Adrenal gland (tissue), 12 donors: ENCODE measurements around the gene TMEM150A. TPM values are rescaled to one million over a fixed set of nuclear protein-coding genes. Genes with fewer than 3 reads are reported as not detected.
"Not testable (repeated sequence)": the region's sequence is repeated elsewhere in the genome, so short reads cannot be mapped to it uniquely, and the experiment has no call there.

Source experiments
- DNase-seq, 7 donors: peaks; one replicate each; pipeline ENCODE4 v3.0.0-alpha.2; 2019 to 2020
- H3K27ac ChIP-seq, 5 donors: fragments of 200-600 bp; sonication (generic) in 4 of 5; 1 replicate in 3 of 5; 2 replicates in 2 of 5; pipeline versions ENCODE4 v1.5.1 to v1.8.0; 2016 to 2020; ENCODE audit warnings: mild to moderate bottlenecking in 1 of 5
- H3K27me3 ChIP-seq: fragments of 200-600 bp; 2 replicates; pipeline ENCODE4 v1.8.0; 2021
- H3K36me3 ChIP-seq, 2 donors: fragments of 200-600 bp; replicated peaks in 1 of 2; 1 replicate in 1 of 2; 2 replicates in 1 of 2; pipeline versions ENCODE4 v1.5.1 to v1.8.0; 2018 to 2022
- H3K4me1 ChIP-seq, 2 donors: fragments of 200-600 bp; replicated peaks in 1 of 2; 1 replicate in 1 of 2; 2 replicates in 1 of 2; pipeline versions ENCODE4 v1.5.1 to v1.8.0; 2018 to 2021
- H3K4me3 ChIP-seq, 4 donors: fragments of 200-600 bp; sonication (generic) in 3 of 4; one replicate each; pipeline ENCODE4 v1.5.1; 2016 to 2018
- H3K9me3 ChIP-seq, 3 donors: fragments of 200-600 bp; sonication (generic) in 1 of 3; replicated peaks in 1 of 3; 1 replicate in 2 of 3; 2 replicates in 1 of 3; pipeline versions ENCODE4 v1.5.1 to v1.8.0; 2016 to 2021
- CTCF ChIP-seq, 6 experiments: fragments of 450-650 bp in 4 of 6; fragments of 200-600 bp in 2 of 6; sonication (generic) in 1 of 6; IDR thresholded peaks; 1 replicate in 5 of 6; 2 replicates in 1 of 6; pipeline versions ENCODE4 v1.5.1 to v1.8.0; 2016 to 2021; ENCODE audit warnings: antibody characterized with exemption in 6 of 6, mild to moderate bottlenecking in 2 of 6, moderate library complexity in 1 of 6
- POLR2A ChIP-seq, 2 donors: fragments of 450-650 bp; IDR thresholded peaks; one replicate each; pipeline ENCODE4 v1.6.1; 2017; ENCODE audit warnings: antibody characterized with exemption in 2 of 2, mild to moderate bottlenecking in 2 of 2, moderate library complexity in 1 of 2
- WGBS, 4 donors: extraction: QIAGEN DNeasy Blood & Tissue Kit in 2 of 4; methylation state at CpG; one replicate each; pipeline versions ENCODE4 v1.1.5 to v1.1.7; 2013 to 2017; 5-methylcytosine and 5-hydroxymethylcytosine counted together
- intact Hi-C, 2 donors: fragments of 100-400 bp; cut with DNase I; formaldehyde crosslinking; loops; one replicate each; pipeline versions ENCODE4 v1.14.1 to v1.15.0; 2022 to 2023
- polyA plus RNA-seq, 3 donors: library from polyadenylated mRNA; stranded (reverse); fragments of 200-250 nt in 2 of 3; fragments of 350-450 nt in 1 of 3; fragmentation: Illumina TruSeq in 1 of 3; extraction: RNeasy Lipid Tissue Mini Kit (QIAGEN cat#74804) in 1 of 3; gene quantifications; one replicate each; pipeline ENCODE4 v1.2.3, GENCODE V29; 2013 to 2014
- total RNA-seq, 9 donors: library from RNA; depleted of rRNA in 4 of 9; stranded (reverse); fragments of >200 nt in 4 of 9; fragments of 120-200 nt in 1 of 9; fragmentation: NEBNext Ultra II Directional in 1 of 9; extraction: Animal tissue kit (Norgen Biotek cat#: 25700) in 1 of 9; gene quantifications; one replicate each; pipeline versions ENCODE4 v1.1.0 to v1.2.4, GENCODE V29; 2013 to 2023
- donor health status: healthy with polysubstance abuse.
- donor health status: Bipolar disorder and iron deficiency.
- donor health status: DM: yes; HTN: yes; CAD: no.
- donor health status: DM: no; HTN: no; CAD: no.
- donor health status: DM: no; HTN: no; CAD: no.
- donor health status: DM: yes; HTN: yes; CAD: no.

TMEM150A gene
- total and polyA plus RNA-seq, 12 donors = 11.6 to 79.1 (median 22.6) TPM

DNA sequence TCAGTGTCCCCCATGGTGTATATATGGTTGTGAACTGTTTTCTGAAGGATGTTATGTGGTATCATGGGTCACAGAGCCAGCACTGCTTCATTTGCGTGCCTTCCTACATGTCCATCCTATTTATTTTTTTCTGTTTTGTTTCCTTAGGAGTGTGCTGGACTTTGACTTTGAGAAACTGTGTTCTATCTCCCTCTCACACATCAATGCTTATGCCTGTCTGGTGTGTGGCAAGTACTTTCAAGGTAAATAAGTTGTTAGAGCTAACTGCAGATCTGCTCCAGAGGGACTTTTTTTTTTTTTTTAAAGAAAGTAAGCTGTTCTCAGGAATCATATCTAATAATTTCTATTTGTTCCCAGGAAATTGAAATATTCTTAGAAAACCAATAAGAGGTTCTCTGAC, 18.8 kb upstream of the TMEM150A start:
- DNase-seq = no peak
- intact Hi-C loops = no loop called here
- H3K9me3 ChIP-seq = no peaks in the 10 kb centered on the region
- WGBS, 4 donors = 89 to 100% (median 98%) methylated on average over 1 of the region's 1 CpG
- H3K36me3 ChIP-seq = peaks cover 0 to 55% of the 10 kb centered on the region in 2 donors
- no peak overlapping the region for H3K4me3 ChIP-seq
- peaks cover 9 to 15% of the 10 kb centered on the region in 2 donors for H3K4me1 ChIP-seq
- H3K27ac ChIP-seq = no peak overlapping the region
- TF ChIP-seq POLR2A (IDR thresholded peaks at IDR 0.05) (no peak), CTCF (IDR thresholded peaks at IDR 0.05) (no peak)
- H3K27me3 ChIP-seq = no peaks in the 10 kb centered on the region

DNA sequence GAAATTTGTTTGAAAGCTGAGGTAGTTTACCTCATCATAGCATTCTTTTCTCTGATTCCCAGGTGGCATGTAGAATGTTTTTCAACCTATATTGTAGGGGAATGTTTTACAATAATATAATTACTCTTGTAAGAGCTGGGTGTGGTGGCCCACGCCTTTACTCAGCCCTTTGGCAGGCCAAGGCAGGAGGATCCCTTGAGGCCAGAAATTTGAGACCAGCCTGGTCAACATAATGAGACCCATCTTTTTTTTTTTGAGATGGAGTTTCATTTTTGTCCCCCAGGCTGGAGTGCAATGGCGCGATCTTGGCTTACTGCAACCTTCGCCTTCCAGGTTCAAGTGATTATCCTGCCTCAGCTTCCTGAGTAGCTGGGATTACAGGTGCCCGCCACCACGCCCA, 17.1 kb upstream of the TMEM150A start:
- peaks cover 9 to 15% of the 10 kb centered on the region in 2 donors for H3K4me1 ChIP-seq
- TF ChIP-seq POLR2A (IDR thresholded peaks at IDR 0.05) (no peak), CTCF (IDR thresholded peaks at IDR 0.05) (no peak)
- peaks cover 0 to 38% of the 10 kb centered on the region in 2 donors for H3K36me3 ChIP-seq
- H3K27me3 ChIP-seq = no peaks in the 10 kb centered on the region
- DNase-seq = no peak
- H3K9me3 ChIP-seq = no peaks in the 10 kb centered on the region
- intact Hi-C loops = no loop called here
- H3K4me3 ChIP-seq = no peak overlapping the region
- no peak overlapping the region for H3K27ac ChIP-seq
- 94 to 96% (median 95%) methylated on average over 6 of the region's 6 CpGs for WGBS, 4 donors

DNA sequence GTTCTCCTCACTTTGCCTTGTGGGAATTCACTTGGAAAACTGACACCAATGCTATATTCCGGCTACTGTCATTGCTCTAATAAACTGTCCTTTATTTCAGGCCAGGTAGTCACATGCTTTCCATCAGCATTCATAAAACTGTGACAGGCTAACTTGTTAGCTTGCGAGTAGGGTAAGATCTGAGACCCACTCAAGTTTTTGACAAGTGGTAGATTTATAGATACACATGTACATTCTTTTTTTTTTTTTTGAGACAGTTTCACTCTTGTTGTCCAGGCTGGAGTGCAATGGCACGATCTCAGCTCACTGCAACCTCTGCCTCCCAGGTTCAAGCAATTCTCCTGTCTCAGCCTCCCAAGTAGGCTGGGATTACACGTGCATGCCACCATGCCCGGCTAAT, 15.2 kb upstream of the TMEM150A start:
- H3K27ac ChIP-seq, intact Hi-C loops, H3K4me3 ChIP-seq, H3K9me3 ChIP-seq, H3K27me3 ChIP-seq, DNase-seq: not testable (repeated sequence)
- 70 to 91% (median 89%) methylated on average over 5 of the region's 5 CpGs for WGBS, 4 donors
- H3K4me1 ChIP-seq = peaks cover 9 to 15% of the 10 kb centered on the region in 2 donors
- peaks cover 0 to 19% of the 10 kb centered on the region in 2 donors for H3K36me3 ChIP-seq

DNA sequence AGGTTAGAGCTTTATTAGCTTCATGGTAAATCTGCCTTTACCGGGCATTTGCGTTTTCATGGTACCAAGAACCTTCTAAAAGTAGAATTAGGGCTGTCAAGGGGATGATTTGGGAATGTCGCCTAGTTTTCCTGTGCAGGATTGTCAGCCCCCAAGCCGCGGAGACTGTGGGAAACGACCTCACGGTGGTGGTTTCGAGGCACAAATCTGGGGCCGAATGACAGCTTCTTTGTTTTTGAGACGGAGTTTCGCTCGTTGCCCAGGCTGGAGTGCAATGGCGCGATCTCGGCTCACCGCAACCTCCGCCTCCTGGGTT, 12.9 kb upstream of the TMEM150A start:
- Histone ChIP-seq H3K4me1 (peaks cover 15 to 17% of the 10 kb centered on the region in 2 donors), H3K27ac (peak overlapping the region in 3 of 5 donors; percentile 43 to 94 (median 75)), H3K9me3 (no peaks in the 10 kb centered on the region), H3K36me3 (no peaks in the 10 kb centered on the region), H3K4me3 (peak overlapping the region in 1 of 4 donors; percentile 90), H3K27me3 (no peaks in the 10 kb centered on the region)
- TF ChIP-seq POLR2A (IDR thresholded peaks at IDR 0.05) = no peak
- TF ChIP-seq CTCF (IDR thresholded peaks at IDR 0.05) = no peak
- no peak for DNase-seq
- intact Hi-C loops = no loop called here
- 85 to 89% (median 86%) methylated on average over 14 to 17 of the region's 17 CpGs for WGBS, 4 donors

DNA sequence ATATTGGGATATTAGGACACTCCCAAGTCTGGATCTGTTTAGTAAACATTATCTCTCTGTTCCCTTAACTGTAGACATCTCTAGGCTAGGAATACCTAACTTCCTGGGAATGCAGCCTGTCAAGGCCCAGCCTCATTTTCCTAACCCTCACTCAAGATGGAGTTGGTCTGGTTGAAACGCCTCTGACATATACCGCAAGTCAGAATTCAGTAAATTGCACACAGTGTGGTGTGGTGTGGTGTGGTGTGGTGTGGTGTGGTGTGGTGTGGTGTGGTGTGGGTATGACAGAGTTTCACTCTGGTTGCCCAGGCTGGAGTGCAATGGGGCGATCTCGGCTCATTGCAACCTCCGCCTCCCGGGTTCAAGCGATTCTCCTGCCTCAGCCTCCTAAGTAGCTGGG, 12.3 kb upstream of the TMEM150A start:
- H3K36me3 ChIP-seq, H3K9me3 ChIP-seq, H3K27ac ChIP-seq, H3K27me3 ChIP-seq, H3K4me3 ChIP-seq, DNase-seq, intact Hi-C loops: not testable (repeated sequence)
- H3K4me1 ChIP-seq = peaks cover 15 to 17% of the 10 kb centered on the region in 2 donors
- 93 to 97% (median 95%) methylated on average over 7 of the region's 7 CpGs for WGBS, 4 donors
